MG63 (cell line): ENCODE data around the gene NXN. TPM values are rescaled to one million over a fixed set of nuclear protein-coding genes. Genes with fewer than 3 reads are reported as not detected.
"Not testable (repeated sequence)": the region's sequence is repeated elsewhere in the genome, so short reads cannot be mapped to it uniquely, and the experiment has no call there.

Source experiments
- DNase-seq: peaks from one replicate; pipeline ENCODE4 v3.0.0-alpha.2; 2020
- H3K27me3 ChIP-seq: fragments of 250-450 bp; sonication (Bioruptor Pico); 2 replicates; pipeline ENCODE4 v1.5.1; 2020; ENCODE audit warnings: mild to moderate bottlenecking, moderate library complexity
- H3K36me3 ChIP-seq: fragments of 250-450 bp; sonication (Bioruptor Pico); 2 replicates; pipeline ENCODE4 v1.5.1; 2020; ENCODE audit warnings: mild to moderate bottlenecking, moderate library complexity
- H3K4me3 ChIP-seq: fragments of 250-450 bp; sonication (Bioruptor Pico); 2 replicates; pipeline ENCODE4 v1.5.1; 2020; ENCODE audit warnings: mild to moderate bottlenecking, moderate library complexity
- H3K9me3 ChIP-seq: fragments of 250-450 bp; sonication (Bioruptor Pico); 2 replicates; pipeline ENCODE4 v1.5.1; 2020; ENCODE audit warnings: mild to moderate bottlenecking, moderate library complexity
- total RNA-seq: library from RNA; depleted of rRNA; stranded (reverse); fragments of >200 nt; shearing (Covaris generic); gene quantifications from 2 replicates; pipeline ENCODE4 v1.2.3, GENCODE V29; 2014; ENCODE audit warnings: low replicate concordance

NXN gene
- total RNA-seq, 1 experiment from 2014 or later = 100 TPM

- Histone ChIP-seq H3K4me3 (no peak overlapping the region), H3K27me3 (no peaks in the 10 kb centered on the region), H3K9me3 (no peaks in the 10 kb centered on the region), H3K36me3 (peaks cover 13% of the 10 kb centered on the region)
- DNase-seq = no peak
Observed at GRCh38 chr17:787641-788221, 191.8 kb downstream of the NXN start.

- not testable (repeated sequence) for DNase-seq, H3K36me3 ChIP-seq, H3K9me3 ChIP-seq, H3K27me3 ChIP-seq, H3K4me3 ChIP-seq
Observed at GRCh38 chr17:785901-786300, 193.7 kb downstream of the NXN start.

GRCh38 chr17:784143-784542 is 195.4 kb downstream of the NXN start:
- Histone ChIP-seq H3K4me3 (no peak overlapping the region), H3K36me3 (peaks cover 9% of the 10 kb centered on the region), H3K27me3 (no peaks in the 10 kb centered on the region), H3K9me3 (no peaks in the 10 kb centered on the region)
- DNase-seq = no peak

GRCh38 chr17:781805-782731 is 197.5 kb downstream of the NXN start, which contains the start of the genes GLOD4 and MRM3:
TSS of gene GLOD4 (minus strand) at chr17:782280. CDS start at chr17:782255, 25 bp downstream.
TSS of gene MRM3 (plus strand) at chr17:782353. CDS start at chr17:782379, 26 bp downstream.
- Histone ChIP-seq H3K9me3 (no peaks in the 10 kb centered on the region), H3K36me3 (peaks cover 18% of the 10 kb centered on the region), H3K27me3 (no peaks in the 10 kb centered on the region), H3K4me3 (peak within 1 kb of the TSS; percentile 82)
- DNase-seq = peak; percentile 83

GRCh38 chr17:778096-778495 is 201.5 kb downstream of the NXN start:
- H3K9me3 ChIP-seq = no peaks in the 10 kb centered on the region
- H3K27me3 ChIP-seq = no peaks in the 10 kb centered on the region
- H3K36me3 ChIP-seq = peaks cover 32% of the 10 kb centered on the region
- no peak for DNase-seq
- no peak overlapping the region for H3K4me3 ChIP-seq

- DNase-seq = no peak
- Histone ChIP-seq H3K9me3 (no peaks in the 10 kb centered on the region), H3K27me3 (no peaks in the 10 kb centered on the region), H3K36me3 (peaks cover 46% of the 10 kb centered on the region), H3K4me3 (no peak overlapping the region)
Observed at GRCh38 chr17:774313-774584, 205.3 kb downstream of the NXN start.

- Histone ChIP-seq H3K36me3 (peaks cover 43% of the 10 kb centered on the region), H3K4me3 (no peak overlapping the region), H3K27me3 (no peaks in the 10 kb centered on the region), H3K9me3 (no peaks in the 10 kb centered on the region)
- no peak for DNase-seq
Observed at GRCh38 chr17:773467-774312, 205.9 kb downstream of the NXN start.

- DNase-seq = no peak
- Histone ChIP-seq H3K4me3 (no peak overlapping the region), H3K9me3 (no peaks in the 10 kb centered on the region), H3K36me3 (peaks cover 41% of the 10 kb centered on the region), H3K27me3 (no peaks in the 10 kb centered on the region)
Observed at GRCh38 chr17:773016-773415, 206.6 kb downstream of the NXN start.

- no peak overlapping the region for H3K4me3 ChIP-seq
- H3K27me3 ChIP-seq = no peaks in the 10 kb centered on the region
- no peak for DNase-seq
- H3K36me3 ChIP-seq = peaks cover 23% of the 10 kb centered on the region
- no peaks in the 10 kb centered on the region for H3K9me3 ChIP-seq
Observed at GRCh38 chr17:767076-767475, 212.5 kb downstream of the NXN start.

GRCh38 chr17:760371-760770 is 219.2 kb downstream of the NXN start:
- H3K9me3 ChIP-seq = no peaks in the 10 kb centered on the region
- no peak overlapping the region for H3K4me3 ChIP-seq
- H3K27me3 ChIP-seq = no peaks in the 10 kb centered on the region
- H3K36me3 ChIP-seq = peaks cover 16% of the 10 kb centered on the region
- peak; percentile 16 for DNase-seq

- Histone ChIP-seq H3K9me3 (no peaks in the 10 kb centered on the region), H3K36me3 (peaks cover 16% of the 10 kb centered on the region), H3K4me3 (no peak overlapping the region), H3K27me3 (no peaks in the 10 kb centered on the region)
- DNase-seq = no peak
Observed at GRCh38 chr17:759964-760363, 219.6 kb downstream of the NXN start.

- not testable (repeated sequence) for H3K36me3 ChIP-seq, H3K4me3 ChIP-seq, H3K9me3 ChIP-seq, DNase-seq, H3K27me3 ChIP-seq
Observed at GRCh38 chr17:756010-756567, 223.5 kb downstream of the NXN start.

- H3K9me3 ChIP-seq, H3K36me3 ChIP-seq, H3K27me3 ChIP-seq, DNase-seq, H3K4me3 ChIP-seq: not testable (repeated sequence)
Observed at GRCh38 chr17:755319-755961, 224.1 kb downstream of the NXN start.

GRCh38 chr17:753418-753817 is 226.2 kb downstream of the NXN start:
- no peak for DNase-seq
- H3K9me3 ChIP-seq = no peaks in the 10 kb centered on the region

GRCh38 chr17:752620-753219 is 226.9 kb downstream of the NXN start:
- no peaks in the 10 kb centered on the region for H3K27me3 ChIP-seq
- H3K9me3 ChIP-seq = no peaks in the 10 kb centered on the region
- peak overlapping the region; percentile 70 for H3K4me3 ChIP-seq
- peaks cover 3% of the 10 kb centered on the region for H3K36me3 ChIP-seq
- DNase-seq = peak; percentile 58

More at GRCh38 chr17:753418-753817, 226.2 kb downstream of the NXN start:
- Histone ChIP-seq H3K4me3 (no peak overlapping the region), H3K27me3 (no peaks in the 10 kb centered on the region), H3K36me3 (peaks cover 3% of the 10 kb centered on the region)

GRCh38 chr17:752002-752619 is 227.5 kb downstream of the NXN start, which contains the start of gene GEMIN4:
TSS of gene GEMIN4 (minus strand) at chr17:752264. CDS start at chr17:752142, 122 bp downstream.
- H3K27me3 ChIP-seq = no peaks in the 10 kb centered on the region
- peak; percentile 79 for DNase-seq
- H3K9me3 ChIP-seq = no peaks in the 10 kb centered on the region
- H3K36me3 ChIP-seq = peaks cover 7% of the 10 kb centered on the region
- peak within 1 kb of the TSS; percentile 70 for H3K4me3 ChIP-seq
